ENCODE measurements around the gene CAP1. TPM values are rescaled to one million over a fixed set of nuclear protein-coding genes. Genes with fewer than 3 reads are reported as not detected.

CAP1 gene
- total and polyA plus RNA-seq, 9 of the 15 experiments (the other 6 are each of a cell fraction or from before 2014, with no cell fraction given) = 230 to 658 (median 281) TPM

GRCh38 chr1:40096977-40097782 is 56.7 kb downstream of the CAP1 start, which contains the start of gene PPT1 (continued):
- TF ChIP-seq ZNF655 (CRISPR knock-in tag; IDR thresholded peaks at IDR 0.05) (no peak), MAZ (CRISPR knock-in tag; conservative IDR thresholded peaks at IDR 0.05 in 1 of 2, IDR thresholded peaks at IDR 0.05 in 1 of 2) (peak; percentile 58 to 67), ZNF212 (CRISPR knock-in tag; IDR thresholded peaks at IDR 0.05) (no peak), ARHGAP35 (IDR thresholded peaks at IDR 0.05; ENCODE audit: partially characterized antibody) (no peak), RBM14 (IDR thresholded peaks at IDR 0.05; ENCODE audit: borderline replicate concordance, insufficient read depth, low read depth, low read length) (no peak), BRCA1 (IDR thresholded peaks at IDR 0.05) (no peak), BRCA1 (CRISPR knock-in tag; IDR thresholded peaks at IDR 0.05) (peak; percentile 92; the same call in 1 of the 2 replicates), COPS2 (conservative IDR thresholded peaks at IDR 0.05) (no peak), MGA (IDR thresholded peaks at IDR 0.05) (peak; percentile 99), ZNF12 (CRISPR knock-in tag; IDR thresholded peaks at IDR 0.05) (peak; percentile 81; the same call in 1 of the 2 replicates), KDM4B (IDR thresholded peaks at IDR 0.05; ENCODE audit: borderline replicate concordance in 2 of 2, low read depth in 1 of 2) (0 out of 4 replicates have a peak, but pooled peaks of 1 of the 2 experiments have one; percentile 28), BCOR (IDR thresholded peaks at IDR 0.05) (peak; percentile 43), ZKSCAN1 (IDR thresholded peaks at IDR 0.05; ENCODE audit: low read depth, low read length) (peak; percentile 57; the same call in 1 of the 2 replicates), CHCHD3 (CRISPR knock-in tag; IDR thresholded peaks at IDR 0.05) (no peak), PHF8 (IDR thresholded peaks at IDR 0.05; ENCODE audit: borderline replicate concordance, low read length) (peak; percentile 96)
